ENCODE results near the gene GET3. TPM values are rescaled to one million over a fixed set of nuclear protein-coding genes. Genes with fewer than 3 reads are reported as not detected.

Gene GET3
- total and polyA plus RNA-seq, 2 donors (not counting 1 experiment from before 2014, with no cell fraction given), result 37.2 to 61.7 TPM

GRCh38 chr19:12705654-12706331 is 31.5 kb upstream of the GET3 start:
- no peak overlapping the region for H3K4me3 Mint-ChIP-seq
- CTCF ChIA-PET, result interaction anchor here (0.6 kb wide), 1 partner anchor 22 kb away, joined by 3 read pairs; no protein-coding TSS in a partner anchor
- Histone ChIP-seq H3K4me3 (ENCODE audit: control extremely low read depth in 1 of 5, extremely low read depth in 1 of 5, insufficient read depth in 1 of 5, low read depth in 2 of 5, low read length in 4 of 5) (no peak overlapping the region), H2AFZ (ENCODE audit: insufficient read depth, low read depth, low read length, poor library complexity, severe bottlenecking) (no peak overlapping the region), H3K36me3 (replicated peaks in 1 of 2; ENCODE audit: control extremely low read depth in 1 of 2, control insufficient read depth in 1 of 2, extremely low read depth in 1 of 2, insufficient read depth in 2 of 2, low read length in 1 of 2) (peaks cover 8 to 66% of the 10 kb centered on the region in 2 experiments), H3K4me2 (replicated peaks; ENCODE audit: low read depth, low read length, poor library complexity, severe bottlenecking) (no peak overlapping the region), H4K20me1 (ENCODE audit: control insufficient read depth, insufficient read depth, low read length, poor library complexity, severe bottlenecking) (no peaks in the 10 kb centered on the region), H3K4me1 (ENCODE audit: control insufficient read depth in 2 of 2, insufficient read depth in 2 of 2, low read length in 2 of 2) (no peaks in the 10 kb centered on the region), H3K79me2 (ENCODE audit: control insufficient read depth, insufficient read depth, low read length) (peaks cover 3% of the 10 kb centered on the region), H3K27ac (ENCODE audit: low read length in 2 of 2) (no peak overlapping the region), H3K27me3 (replicated peaks in 1 of 4; ENCODE audit: control extremely low read depth in 1 of 4, control insufficient read depth in 3 of 4, insufficient read depth in 4 of 4, low read length in 3 of 4) (no peaks in the 10 kb centered on the region), H3K9me3 (ENCODE audit: control extremely low read depth in 1 of 3, control insufficient read depth in 2 of 3, insufficient read depth in 1 of 3, low read length in 2 of 3) (no peaks in the 10 kb centered on the region), H3K9ac (ENCODE audit: low read length) (no peak overlapping the region)
- intact Hi-C loops (cut with micrococcal nuclease), result no loop called here
- POLR2A ChIA-PET, result interaction anchor here (0.6 kb wide), 1 partner anchor 123 kb away, joined by 4 read pairs; no protein-coding TSS in a partner anchor
- peak overlapping the region; percentile 15 for H3K27ac Mint-ChIP-seq
- H3K4me1 Mint-ChIP-seq, result no peaks in the 10 kb centered on the region
- 97% methylated on average over 28 of the region's 29 CpGs for WGBS (ENCODE audit: insufficient coverage)
- TF ChIP-seq EZH2 (IDR thresholded peaks at IDR 0.05; ENCODE audit: borderline replicate concordance, insufficient read depth, low read depth, low read length, poor library complexity, severe bottlenecking), result no peak
- DNase-seq, result no peak
- H3K27me3 Mint-ChIP-seq, result no peaks in the 10 kb centered on the region
- H3K9me3 Mint-ChIP-seq (ENCODE audit: insufficient read depth), result no peaks in the 10 kb centered on the region
- ATAC-seq (ENCODE audit: low read depth), result no peak

- intact Hi-C loops (cut with micrococcal nuclease), result no loop called here
- Histone ChIP-seq H2AFZ (ENCODE audit: insufficient read depth, low read depth, low read length, poor library complexity, severe bottlenecking) (no peak overlapping the region), H3K4me1 (ENCODE audit: control insufficient read depth in 2 of 2, insufficient read depth in 2 of 2, low read length in 2 of 2) (no peaks in the 10 kb centered on the region), H3K36me3 (replicated peaks in 1 of 2; ENCODE audit: control extremely low read depth in 1 of 2, control insufficient read depth in 1 of 2, extremely low read depth in 1 of 2, insufficient read depth in 2 of 2, low read length in 1 of 2) (peaks cover 8 to 64% of the 10 kb centered on the region in 2 experiments), H3K9me3 (ENCODE audit: control extremely low read depth in 1 of 3, control insufficient read depth in 2 of 3, insufficient read depth in 1 of 3, low read length in 2 of 3) (no peaks in the 10 kb centered on the region), H3K27me3 (replicated peaks in 1 of 4; ENCODE audit: control extremely low read depth in 1 of 4, control insufficient read depth in 3 of 4, insufficient read depth in 4 of 4, low read length in 3 of 4) (no peaks in the 10 kb centered on the region), H3K79me2 (ENCODE audit: control insufficient read depth, insufficient read depth, low read length) (peaks cover 6% of the 10 kb centered on the region), H3K4me3 (ENCODE audit: control extremely low read depth in 1 of 5, extremely low read depth in 1 of 5, insufficient read depth in 1 of 5, low read depth in 2 of 5, low read length in 4 of 5) (no peak overlapping the region), H4K20me1 (ENCODE audit: control insufficient read depth, insufficient read depth, low read length, poor library complexity, severe bottlenecking) (no peaks in the 10 kb centered on the region), H3K9ac (ENCODE audit: low read length) (no peak overlapping the region), H3K4me2 (replicated peaks; ENCODE audit: low read depth, low read length, poor library complexity, severe bottlenecking) (no peak overlapping the region), H3K27ac (ENCODE audit: low read length in 2 of 2) (no peak overlapping the region)
- WGBS (ENCODE audit: insufficient coverage), result 100% methylated on average over 8 of the region's 13 CpGs
- ATAC-seq (ENCODE audit: low read depth) (no peak), DNase-seq (no peak)
- Mint-ChIP-seq H3K4me3 (no peak overlapping the region), H3K9me3 (ENCODE audit: insufficient read depth) (no peaks in the 10 kb centered on the region), H3K27ac (no peak overlapping the region), H3K27me3 (no peaks in the 10 kb centered on the region), H3K4me1 (no peaks in the 10 kb centered on the region)
- CTCF ChIA-PET, result no interaction called here
- POLR2A ChIA-PET, result interaction anchor here (0.6 kb wide), 1 partner anchor 123 kb away, joined by 4 read pairs; no protein-coding TSS in a partner anchor
- TF ChIP-seq EZH2 (IDR thresholded peaks at IDR 0.05; ENCODE audit: borderline replicate concordance, insufficient read depth, low read depth, low read length, poor library complexity, severe bottlenecking) (no peak), CTCF (IDR thresholded peaks at IDR 0.05) (no peak)
These were observed 31.0 kb upstream of the GET3 start for GRCh38 chr19:12706332-12706718.
